K562 (cell line): Measurements from ENCODE around the gene PRSS27. TPM values are rescaled to one million over a fixed set of nuclear protein-coding genes. Genes with fewer than 3 reads are reported as not detected.

Experiments used
- ATAC-seq: fragments of 200-7000 bp; cut with Tn5 transposase; 3 replicates; pipeline ENCODE4 v1.9.1; 2020; ENCODE audit warnings: moderate library complexity
- BruUV-seq: library from RNA; stranded (reverse); fragments of 400-500 nt; replicated peaks from 2 replicates; lab custom pipeline; 2021; lab: Mats Ljungman, UMichigan
- CTCF ChIA-PET: fragments of 300-600 bp; formaldehyde crosslinking; extraction: SDS; loops from one replicate; lab custom pipeline; 2021; ENCODE audit warnings: low intra/inter-chr PET ratio; lab: Yijun Ruan, JAX
- POLR2A ChIA-PET: fragments of 300-600, 350-650 bp; sonication (Branson Sonifier 250); formaldehyde crosslinking; extraction: SDS; loops from one replicate; lab custom pipeline; 2021; ENCODE audit warnings: antibody characterized with exemption, inconsistent platforms; lab: Yijun Ruan, JAX
- DNase-seq, 4 experiments: peaks; one replicate each; pipeline versions ENCODE4 v3.0.0 to v3.0.0-alpha.2; 2011 to 2018; ENCODE audit warnings: low spot score in 3 of 4, mixed read lengths in 3 of 4; ENCODE audit errors: extremely low read depth in 1 of 4
- FAIRE-seq: peaks from 2 replicates; lab custom pipeline; 2011; peaks lifted over from hg19 to GRCh38; lab: Jason Lieb, UNC
- H2AFZ ChIP-seq: 2 replicates; pipeline ENCODE4 v1.6.0; 2011; ENCODE audit warnings: low read depth, low read length, control low read depth, inconsistent platforms
- H3K27ac ChIP-seq: fragments of 200-600 bp; 3 replicates; pipeline ENCODE4 v1.8.0; 2011; ENCODE audit warnings: low read depth, mild to moderate bottlenecking, control low read depth, inconsistent platforms, low read length, moderate library complexity, mixed read lengths; ENCODE audit errors: extremely low read depth
- H3K27me3 ChIP-seq, 2 experiments: fragments of 300-600 bp in 1 of 2; 2 replicates in 1 of 2; 3 replicates in 1 of 2; pipeline versions ENCODE4 v1.6.0 to v1.8.0; 2011; ENCODE audit warnings: inconsistent platforms in 2 of 2, low read length in 2 of 2, mild to moderate bottlenecking in 1 of 2, mixed read lengths in 1 of 2, moderate library complexity in 1 of 2; ENCODE audit not compliant: control insufficient read depth in 2 of 2, insufficient read depth in 2 of 2
- H3K36me3 ChIP-seq: fragments of 300-600 bp; 3 replicates; pipeline ENCODE4 v1.8.0; 2011; ENCODE audit warnings: mild to moderate bottlenecking, low read length, inconsistent platforms; ENCODE audit not compliant: control insufficient read depth, insufficient read depth
- H3K4me1 ChIP-seq, 2 experiments: fragments of 200-600 bp in 1 of 2; replicated peaks in 1 of 2; 2 replicates in 1 of 2; 3 replicates in 1 of 2; pipeline versions ENCODE4 v1.5.1 to v1.8.0; 2011; ENCODE audit warnings: inconsistent platforms in 2 of 2, low read length in 2 of 2, mild to moderate bottlenecking in 1 of 2, mixed read lengths in 1 of 2, moderate library complexity in 1 of 2; ENCODE audit not compliant: control insufficient read depth in 2 of 2, insufficient read depth in 2 of 2
- H3K4me2 ChIP-seq: 2 replicates; pipeline ENCODE4 v1.6.1; 2011; ENCODE audit warnings: low read length, control low read depth, inconsistent platforms, mixed read lengths; ENCODE audit not compliant: insufficient read depth
- H3K4me3 ChIP-seq: fragments of 200-600 bp; sonication (generic), shearing (Covaris generic); 2 replicates; pipeline ENCODE4 v1.5.1; 2016; ENCODE audit warnings: control low read depth, inconsistent platforms
- H3K79me2 ChIP-seq: fragments of 200-600 bp; 3 replicates; pipeline ENCODE4 v1.8.0; 2011; ENCODE audit warnings: low read length, inconsistent platforms; ENCODE audit not compliant: control insufficient read depth, insufficient read depth
- H3K9ac ChIP-seq, 2 experiments: 2 replicates each; pipeline versions ENCODE4 v1.6.0 to v1.6.1; 2011; ENCODE audit warnings: low read depth in 2 of 2, low read length in 2 of 2, control low read depth in 1 of 2, inconsistent platforms in 1 of 2, mild to moderate bottlenecking in 1 of 2, mixed read lengths in 1 of 2; ENCODE audit not compliant: insufficient read depth in 1 of 2
- H3K9me1 ChIP-seq: one replicate; pipeline ENCODE4 v1.6.0; 2011; ENCODE audit warnings: inconsistent platforms, mild to moderate bottlenecking, low read length, moderate library complexity; ENCODE audit not compliant: control insufficient read depth, insufficient read depth
- H3K9me3 ChIP-seq: replicated peaks from 2 replicates; pipeline ENCODE4 v1.5.1; 2011; ENCODE audit warnings: low read depth, low read length, inconsistent platforms; ENCODE audit not compliant: control insufficient read depth, insufficient read depth
- H4K20me1 ChIP-seq: replicated peaks from 2 replicates; pipeline ENCODE4 v1.6.1; 2011; ENCODE audit warnings: low read length, inconsistent platforms, mixed read lengths; ENCODE audit not compliant: control insufficient read depth, insufficient read depth
- IRF9 ChIP-seq: fragments of 450-650 bp; IDR thresholded peaks from 2 replicates; pipeline ENCODE4 v1.6.1; 2016; ENCODE audit warnings: missing biosample characterization, missing genetic modification characterization
- MIER1 ChIP-seq: fragments of 450-650 bp; IDR thresholded peaks from 2 replicates; pipeline ENCODE4 v1.6.1; 2016; ENCODE audit warnings: antibody characterized with exemption, mild to moderate bottlenecking, low read depth
- NCOA1 ChIP-seq: fragments of 450-650 bp; IDR thresholded peaks from 2 replicates; pipeline ENCODE4 v1.6.1; 2016; ENCODE audit warnings: low read depth
- WHSC1 ChIP-seq: IDR thresholded peaks from one replicate; pipeline ENCODE4 v1.6.1; 2012; ENCODE audit warnings: low read length, control low read depth, inconsistent platforms
- ZMIZ1 ChIP-seq, 2 experiments: fragments of 150-350 bp in 1 of 2; IDR thresholded peaks; 2 replicates each; pipeline ENCODE4 v1.6.1; 2012 to 2016; ENCODE audit warnings: low read depth in 2 of 2, low read length in 2 of 2, mild to moderate bottlenecking in 1 of 2, moderate library complexity in 1 of 2
- ZNF121 ChIP-seq: sonication (generic); formaldehyde crosslinking; conservative IDR thresholded peaks from 2 replicates; pipeline ENCODE4 v1.8.0; 2022; ENCODE audit warnings: missing genetic modification reagents
- ZNF384 ChIP-seq: IDR thresholded peaks from 2 replicates; pipeline ENCODE4 v1.6.1; 2012; ENCODE audit warnings: low read depth, low read length, improper control_type of control experiment
- ZNF395 ChIP-seq: fragments of 200-800 bp; sonication (Bioruptor generic); IDR thresholded peaks from 2 replicates; pipeline ENCODE4 v1.6.1; 2017; ENCODE audit warnings: missing genetic modification characterization, missing compliant biosample characterization
- WGBS: fragments of 100-300 bp; shearing (Covaris generic); methylation state at CpG from one replicate; pipeline ENCODE4 v1.1.6; 2016; ENCODE audit warnings: low coverage, mixed read lengths; ENCODE audit not compliant: insufficient coverage; ENCODE audit errors: missing lambda C conversion rate; 5-methylcytosine and 5-hydroxymethylcytosine counted together
- in situ Hi-C: fragments of 300-500 bp; cut with MboI; formaldehyde crosslinking; loops from 4 replicates; pipeline ENCODE4 v1.15.0; 2018; ENCODE audit warnings: inconsistent platforms, mixed read lengths
- intact Hi-C: fragments of 100-400 bp; cut with micrococcal nuclease; formaldehyde crosslinking; loops from 2 replicates; pipeline ENCODE4 v1.14.2; 2022
- polyA plus RNA-seq, 8 experiments: library from polyadenylated mRNA; depleted of rRNA in 4 of 8; stranded (reverse) in 5 of 8; unstranded in 3 of 8; fragments of >200 nt; fragmentation: Nextera tagmentation in 2 of 8; fragmentation: Illumina TruSeq in 1 of 8; extraction: Ambion mirVana in 2 of 8; extraction: Trizol in 1 of 8; gene quantifications; 2 replicates each; pipeline versions ENCODE4 v1.2.1 to v1.2.3, GENCODE V29; 2011 to 2014; ENCODE audit warnings: inconsistent platforms in 1 of 8, missing spikeins in 1 of 8
- total RNA-seq, 7 experiments: library from RNA; depleted of rRNA in 6 of 7; stranded (reverse); fragments of >200 nt in 6 of 7; fragmentation: Illumina TruSeq in 2 of 7; extraction: Trizol in 2 of 7; gene quantifications; 2 replicates each; pipeline versions ENCODE4 v1.2.1 to v1.2.3, GENCODE V29; 2011 to 2021; ENCODE audit warnings: low replicate concordance in 1 of 7

The PRSS27 gene
- total and polyA plus RNA-seq, 9 of the 15 experiments (the other 6 are each of a cell fraction or from before 2014, with no cell fraction given) = 0.09 to 0.20 (median 0.17) TPM; not detected in 5

DNA sequence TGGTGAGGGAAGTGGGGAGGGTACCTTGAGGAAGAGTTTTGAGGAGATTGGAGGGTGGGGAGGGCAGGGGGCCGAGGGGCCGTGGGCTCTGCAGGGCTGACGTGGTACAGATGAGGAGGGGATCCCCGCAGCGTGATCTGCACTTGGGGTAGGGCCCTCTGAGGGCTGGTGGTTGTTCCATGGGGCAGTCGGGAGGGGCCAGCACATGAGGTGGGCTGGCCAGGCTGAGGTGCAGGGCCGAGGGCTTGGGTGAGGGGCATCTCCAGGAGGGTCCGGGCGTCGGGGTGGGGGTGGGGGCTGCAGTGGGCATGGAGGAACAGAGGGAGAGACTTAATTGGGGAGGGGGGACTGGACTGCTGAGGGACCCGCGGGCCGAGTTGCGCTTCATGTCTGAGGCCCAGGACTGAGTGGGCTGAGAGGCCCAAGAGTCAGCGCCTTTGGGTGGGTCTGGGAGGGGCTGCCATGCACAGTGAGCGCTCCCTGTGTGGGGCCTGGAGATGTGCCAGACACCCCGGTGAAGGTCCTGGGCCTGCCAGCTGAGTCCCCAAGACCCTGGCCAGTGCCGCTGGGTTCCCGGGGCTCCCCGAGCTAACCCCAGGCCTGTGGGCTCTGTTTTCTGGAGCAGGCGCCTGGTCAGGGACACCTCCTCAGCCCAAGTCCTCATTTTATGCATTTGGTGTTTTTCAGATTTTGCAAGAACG lies 13.3 kb downstream of the PRSS27 start:
- in situ Hi-C loops = no loop called here

More for the DNA sequence above, 13.3 kb downstream of the PRSS27 start:
- peaks cover 0 to 44% of the 10 kb centered on the region in 2 experiments; a peak in 2 of 5 replicates for H3K4me1 ChIP-seq
- no peak overlapping the region for H3K9ac ChIP-seq
- ChIA-PET CTCF (no interaction called here), POLR2A (interaction anchor here (0.6 to 1.2 kb wide), 3 partner anchors 8 to 315 kb away, joined by 3 to 7 read pairs (median 3); no protein-coding TSS in a partner anchor)
- H3K36me3 ChIP-seq = peaks cover 56% of the 10 kb centered on the region; the same call in 1 of the 3 replicates
- H2AFZ ChIP-seq = no peak overlapping the region
- no TSS peak for BruUV-seq
- H3K9me3 ChIP-seq = no peaks in the 10 kb centered on the region
- ATAC-seq = no peak
- FAIRE-seq = no peak
- 87% methylated on average over 13 of the region's 22 CpGs for WGBS
- H3K27ac ChIP-seq = no peak overlapping the region
- H3K9me1 ChIP-seq = peaks cover 2% of the 10 kb centered on the region
- intact Hi-C loops = no loop called here
- peaks cover 0 to 1% of the 10 kb centered on the region in 2 experiments; a peak in 1 of 5 replicates for H3K27me3 ChIP-seq
- no peak for DNase-seq
- no peak for TF ChIP-seq ZMIZ1 (IDR thresholded peaks at IDR 0.05; ENCODE audit: low read depth in 2 of 2, low read length in 2 of 2)
- no peak for TF ChIP-seq ZNF395 (CRISPR knock-in tag)
- no peak for TF ChIP-seq WHSC1
- TF ChIP-seq ZNF121 (CRISPR knock-in tag) = no peak
- TF ChIP-seq IRF9 (tag) = no peak
- TF ChIP-seq MIER1 = no peak
- TF ChIP-seq NCOA1 = no peak
- TF ChIP-seq ZNF384 = no peak
- H4K20me1 ChIP-seq = no peaks in the 10 kb centered on the region; the same call in 1 of the 2 replicates
- no peak overlapping the region for H3K4me3 ChIP-seq
- no peaks in the 10 kb centered on the region for H3K79me2 ChIP-seq
- no peak overlapping the region for H3K4me2 ChIP-seq
